NCI-H774 (cell line): ENCODE results near the gene COX20.

ENCODE experiments used
- DNase-seq: peaks from one replicate; lab custom pipeline; 2025; lab: John Stamatoyannopoulos, UW

COX20 gene

DNA sequence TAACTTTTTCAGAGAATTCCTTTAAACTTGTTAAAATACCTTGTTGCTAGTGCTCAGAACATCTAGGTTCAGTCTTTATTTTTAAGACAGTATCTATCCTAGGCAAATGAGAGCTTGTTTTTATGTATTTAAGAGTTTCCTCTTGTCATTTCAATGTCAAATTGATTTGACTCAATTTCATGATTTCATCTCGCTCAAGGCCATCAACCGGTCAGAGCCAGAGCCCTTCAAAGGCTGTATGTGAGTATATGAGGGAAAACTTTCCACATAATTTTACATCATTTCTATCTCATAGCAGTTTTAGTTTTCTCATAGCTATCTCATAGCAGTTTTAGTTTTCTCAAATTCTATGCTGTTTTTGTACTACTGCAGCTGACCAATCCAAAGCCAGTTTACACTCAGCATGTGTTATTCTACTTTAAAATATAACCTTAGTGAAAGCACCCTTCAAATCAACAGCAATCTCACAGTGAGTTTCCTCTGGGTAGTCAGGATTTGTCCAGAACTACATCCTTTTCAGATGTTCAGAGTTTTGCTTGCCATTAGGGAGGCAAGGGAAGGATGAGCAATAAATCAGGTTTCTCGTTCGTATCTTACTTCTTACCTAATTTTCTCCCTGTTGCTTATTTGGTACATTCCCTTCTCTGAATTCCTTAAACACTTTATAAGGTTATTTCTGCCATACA, 16.2 kb downstream of the COX20 start:
- no peak for DNase-seq

DNA sequence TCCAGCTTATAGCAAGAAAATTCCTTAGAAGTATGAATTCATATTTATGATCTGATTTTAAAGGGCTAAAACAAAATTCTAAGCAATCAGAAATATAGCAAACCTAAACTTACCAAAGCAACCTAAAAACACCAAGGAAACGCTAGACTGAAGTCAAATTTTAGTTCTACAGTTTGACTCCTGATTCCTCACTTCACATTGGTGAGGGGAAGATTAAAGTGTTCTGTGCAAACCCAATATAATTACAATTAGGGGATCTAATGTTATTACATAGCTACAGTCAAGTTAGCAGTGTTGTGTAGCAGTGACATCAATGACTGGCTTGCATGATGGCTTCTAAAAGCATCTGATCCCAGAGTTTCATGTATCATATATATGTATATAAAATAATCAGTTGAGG, 17.2 kb downstream of the COX20 start:
- no peak for DNase-seq

DNA sequence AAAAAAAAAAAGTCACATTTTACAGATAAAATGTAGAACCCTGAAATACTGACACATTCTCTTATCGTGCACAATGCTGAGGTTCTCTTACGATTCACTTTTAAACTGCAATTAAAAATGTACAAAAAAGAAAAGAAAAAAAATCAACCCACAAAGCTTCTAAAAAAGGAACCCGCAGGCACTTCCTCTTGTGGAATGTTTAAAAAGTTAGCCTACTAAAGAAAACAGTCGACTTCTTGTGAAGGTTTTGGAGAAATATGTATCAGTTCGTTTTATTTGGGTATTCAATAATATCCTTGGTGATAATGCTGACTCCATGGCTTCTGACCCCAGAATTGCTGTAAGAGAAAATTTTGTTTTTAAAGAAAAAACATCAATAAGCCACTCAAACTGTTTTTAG, 18.7 kb downstream of the COX20 start:
- no peak for DNase-seq

DNA sequence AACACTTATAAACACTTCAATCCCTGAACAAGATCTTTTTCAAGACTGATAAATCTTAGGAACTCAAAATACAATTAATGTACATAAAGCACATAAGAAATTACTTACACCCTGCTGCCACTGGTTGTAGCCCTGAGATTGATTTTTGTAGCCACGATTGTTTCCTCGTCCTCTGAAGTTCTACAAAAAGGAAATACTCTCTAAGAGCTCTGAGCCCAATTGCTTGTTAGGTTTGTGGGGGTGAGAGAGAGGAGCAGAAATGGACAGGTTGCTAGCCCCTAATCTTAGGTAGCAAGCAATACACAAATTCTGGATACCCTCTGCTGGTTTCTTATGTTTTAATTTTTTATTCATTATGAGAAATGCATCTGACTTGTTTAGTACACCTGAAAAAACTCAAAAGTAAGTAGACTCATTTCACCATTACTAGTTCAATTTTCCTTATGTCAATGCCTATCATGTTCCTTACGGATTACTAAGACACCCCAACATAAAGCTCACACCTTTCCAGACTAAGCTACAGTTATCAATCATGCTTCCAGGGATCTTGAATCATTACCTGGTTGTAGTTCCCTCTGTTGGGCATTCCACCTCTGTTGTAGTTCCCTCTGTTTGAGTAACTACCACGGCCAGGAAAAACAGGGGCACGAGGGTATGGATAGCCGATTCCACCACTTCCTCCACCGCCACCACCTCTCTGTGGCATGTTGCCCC, 19.6 kb downstream of the COX20 start:
- DNase-seq = no peak

DNA sequence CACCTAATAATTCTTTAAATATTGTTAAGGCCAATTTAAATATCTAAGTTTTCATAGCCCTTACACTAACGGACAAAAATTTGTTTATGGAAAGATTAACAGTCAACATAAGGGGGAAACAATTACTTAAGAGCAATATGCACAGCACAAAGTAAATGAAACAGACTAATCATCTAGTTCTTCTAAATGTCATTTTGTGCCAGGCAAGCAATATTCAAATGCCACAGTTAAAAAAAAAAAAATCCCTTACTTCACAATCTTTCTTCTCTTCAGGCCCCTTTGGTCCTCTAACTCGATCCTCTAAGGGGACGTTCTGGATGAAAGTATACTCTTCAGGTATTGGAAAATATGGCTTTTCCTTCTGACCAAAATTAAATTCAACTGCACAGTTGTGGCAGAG, 22.3 kb downstream of the COX20 start:
- no peak for DNase-seq

DNA sequence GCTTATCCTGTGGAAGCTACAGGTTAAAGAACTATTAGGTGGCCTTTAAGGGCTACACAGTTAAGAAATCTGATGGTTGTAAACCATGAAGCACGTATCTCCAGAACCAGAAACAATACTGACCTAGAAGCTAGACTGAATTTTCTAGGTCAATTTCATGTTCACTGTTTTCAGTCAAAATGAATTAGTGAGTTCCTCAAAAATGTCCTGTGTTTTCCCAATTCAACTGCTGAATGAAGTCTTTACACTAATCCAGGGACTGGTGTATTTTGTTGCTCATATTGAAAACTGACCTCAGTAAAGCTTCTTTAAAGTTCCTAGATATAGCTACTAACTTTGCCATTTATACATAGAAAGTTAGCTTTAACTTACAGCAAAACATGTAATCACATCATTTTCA, 22.9 kb downstream of the COX20 start:
- no peak for DNase-seq

DNA sequence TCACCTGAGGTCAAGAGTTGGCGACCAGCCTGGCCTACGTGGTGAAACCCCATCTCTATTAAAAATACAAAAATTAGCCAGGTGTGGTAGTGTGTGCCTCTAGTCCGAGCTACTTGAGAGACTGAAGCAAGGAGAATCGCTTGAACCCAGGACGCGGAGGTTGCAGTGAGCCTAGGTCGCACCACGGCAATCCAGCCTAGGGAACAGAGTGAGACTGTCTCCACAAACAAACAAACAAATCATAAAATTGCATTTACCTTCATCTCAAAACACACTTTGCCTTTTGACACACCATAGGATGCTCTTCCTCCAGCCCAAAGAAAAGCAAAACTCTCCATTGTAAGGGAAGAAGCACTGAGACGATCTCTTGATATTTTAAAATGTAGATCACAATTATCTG, 24.6 kb downstream of the COX20 start:
- DNase-seq = no peak

DNA sequence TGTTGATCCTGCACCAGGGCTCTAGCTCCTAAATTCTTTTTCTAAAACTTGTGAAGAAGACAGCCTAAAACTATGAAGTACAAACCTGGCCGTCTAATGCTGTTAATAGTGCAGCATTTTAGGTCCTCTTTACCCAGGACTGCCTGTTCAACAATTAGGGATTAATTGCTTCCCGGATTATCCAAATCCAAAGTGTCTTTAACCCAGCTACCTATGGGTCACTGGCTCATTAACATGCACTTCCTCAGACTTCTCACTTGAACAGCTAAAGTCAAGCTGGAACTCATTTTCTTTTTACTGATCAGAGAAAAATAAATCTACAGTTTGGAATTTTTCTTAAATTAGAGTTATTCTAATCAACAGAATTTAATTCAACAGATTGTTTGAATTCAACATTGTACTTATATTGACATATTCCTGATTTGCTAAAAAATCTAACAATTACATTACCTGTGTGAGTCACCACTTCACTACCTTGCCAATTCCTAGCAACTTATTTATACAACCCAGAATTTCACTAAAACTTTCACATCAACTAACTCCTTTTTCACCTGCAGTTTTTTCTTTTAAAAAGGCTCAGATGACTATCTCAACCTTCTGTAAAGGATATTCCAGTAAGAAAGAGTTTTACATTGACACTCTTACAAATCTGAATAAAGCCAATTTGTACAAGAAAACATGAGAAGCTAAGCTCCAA, 25.6 kb downstream of the COX20 start:
- no peak for DNase-seq

DNA sequence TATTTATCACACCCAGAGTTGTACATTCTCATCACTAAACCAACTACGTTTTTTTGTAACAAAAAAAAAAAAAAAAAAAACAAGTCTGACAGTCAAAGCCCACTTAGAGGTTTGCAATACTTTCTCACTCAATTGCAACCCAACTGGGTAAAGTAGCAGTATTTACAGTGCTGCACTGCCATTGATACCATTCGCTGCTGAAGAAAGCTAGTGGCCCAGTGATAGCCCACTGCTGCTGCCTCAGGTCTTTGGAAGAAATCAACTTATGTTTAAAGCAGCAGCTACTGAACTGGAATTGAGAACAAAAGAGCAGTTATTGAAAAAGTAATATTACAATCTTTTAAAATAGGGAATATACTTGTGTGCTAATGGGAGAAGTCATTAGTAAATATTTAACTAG, 26.2 kb downstream of the COX20 start:
- no peak for DNase-seq

DNA sequence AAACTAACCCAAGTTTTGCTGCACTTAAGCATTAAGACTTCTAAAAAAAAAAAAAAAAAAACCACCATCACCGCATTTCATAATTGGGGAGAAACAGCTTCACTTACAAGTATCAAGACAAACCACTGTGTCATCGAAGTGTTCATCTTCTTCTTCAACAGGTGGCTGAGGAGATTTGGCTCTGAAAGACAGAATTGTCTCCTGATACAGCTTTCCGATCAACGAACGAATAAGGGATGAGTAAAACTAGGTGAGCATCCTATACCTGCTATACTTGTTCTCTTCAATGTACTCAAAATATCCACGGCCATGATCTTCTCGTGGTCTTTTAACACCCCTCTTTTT, 26.9 kb downstream of the COX20 start:
- no peak for DNase-seq

DNA sequence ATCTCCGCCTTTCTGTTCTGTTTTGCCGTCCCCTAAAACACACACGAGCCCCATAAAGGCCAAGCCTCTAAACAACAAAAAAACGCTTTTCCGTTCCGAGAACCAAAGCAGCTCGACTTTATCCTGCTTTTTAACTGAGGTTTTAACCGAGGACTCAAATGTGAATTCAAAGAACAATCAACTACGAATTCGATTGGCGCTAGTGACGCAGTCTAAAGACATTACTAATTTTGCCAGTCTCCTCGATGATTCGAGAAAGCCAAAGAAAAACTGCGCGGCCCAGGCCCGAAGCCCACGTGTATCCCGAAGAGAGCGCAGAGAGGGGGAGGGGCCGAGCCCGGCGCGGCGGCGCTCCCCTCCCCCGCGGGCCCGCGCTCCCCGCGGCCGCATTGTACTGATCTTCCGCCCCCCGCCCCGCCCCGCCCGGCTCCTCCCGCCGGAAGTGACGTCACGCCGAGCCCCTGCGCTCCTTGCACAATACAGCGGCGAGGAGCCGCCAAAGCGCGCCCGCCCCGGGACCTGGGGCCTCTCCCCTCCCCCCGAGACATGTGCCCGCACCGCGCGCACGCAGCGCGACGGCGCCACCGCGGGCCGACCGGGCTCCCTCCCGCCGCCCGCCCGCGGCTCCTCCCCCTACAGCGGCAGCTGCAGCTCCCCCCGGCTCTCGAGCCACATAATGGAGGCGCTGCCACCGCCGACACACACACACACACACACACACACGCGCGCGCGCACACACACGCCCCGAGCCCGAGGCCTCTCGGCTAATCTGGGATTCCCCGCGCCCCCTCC, 27.4 kb downstream of the COX20 start:
- DNase-seq = peak; percentile 96

DNA sequence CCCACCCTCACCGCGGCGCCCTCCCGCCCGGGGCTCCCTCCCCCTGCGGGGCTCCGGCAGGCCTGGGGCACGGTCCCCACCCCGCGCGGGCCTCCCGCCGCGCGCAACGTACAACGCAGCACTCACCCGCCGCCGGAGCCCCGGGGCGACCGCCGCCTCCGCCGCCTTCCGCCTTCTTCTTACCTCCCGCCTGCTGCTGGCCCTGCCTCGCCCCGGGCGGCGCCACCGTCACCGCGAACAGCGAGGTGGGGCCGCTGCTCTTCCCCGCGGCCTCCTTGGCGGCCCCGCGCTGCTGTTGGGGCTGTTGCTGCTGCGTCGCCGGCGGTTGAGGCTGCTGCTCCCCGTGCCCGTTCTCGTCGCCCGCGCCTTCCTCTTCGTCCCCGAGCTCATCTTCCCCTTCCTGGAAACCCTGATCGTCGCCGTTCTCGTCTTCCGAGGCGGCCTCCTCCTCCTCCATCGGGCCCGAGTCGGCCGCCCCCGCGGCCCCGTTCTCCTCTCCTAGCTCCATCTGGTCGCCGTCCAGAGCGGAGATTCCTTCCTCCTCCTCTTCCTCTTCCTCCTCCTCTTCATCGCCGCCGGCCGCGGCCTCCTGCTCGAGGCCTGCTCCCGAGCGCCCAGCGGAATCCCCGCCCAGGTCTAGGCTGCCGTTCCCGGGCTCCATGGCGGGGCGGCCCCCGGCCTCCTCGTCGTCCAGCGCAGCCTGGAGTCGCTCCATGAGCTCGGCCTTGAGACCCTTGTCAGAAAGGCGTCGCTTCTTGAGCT, 28.2 kb downstream of the COX20 start:
- peak; percentile 61 for DNase-seq

DNA sequence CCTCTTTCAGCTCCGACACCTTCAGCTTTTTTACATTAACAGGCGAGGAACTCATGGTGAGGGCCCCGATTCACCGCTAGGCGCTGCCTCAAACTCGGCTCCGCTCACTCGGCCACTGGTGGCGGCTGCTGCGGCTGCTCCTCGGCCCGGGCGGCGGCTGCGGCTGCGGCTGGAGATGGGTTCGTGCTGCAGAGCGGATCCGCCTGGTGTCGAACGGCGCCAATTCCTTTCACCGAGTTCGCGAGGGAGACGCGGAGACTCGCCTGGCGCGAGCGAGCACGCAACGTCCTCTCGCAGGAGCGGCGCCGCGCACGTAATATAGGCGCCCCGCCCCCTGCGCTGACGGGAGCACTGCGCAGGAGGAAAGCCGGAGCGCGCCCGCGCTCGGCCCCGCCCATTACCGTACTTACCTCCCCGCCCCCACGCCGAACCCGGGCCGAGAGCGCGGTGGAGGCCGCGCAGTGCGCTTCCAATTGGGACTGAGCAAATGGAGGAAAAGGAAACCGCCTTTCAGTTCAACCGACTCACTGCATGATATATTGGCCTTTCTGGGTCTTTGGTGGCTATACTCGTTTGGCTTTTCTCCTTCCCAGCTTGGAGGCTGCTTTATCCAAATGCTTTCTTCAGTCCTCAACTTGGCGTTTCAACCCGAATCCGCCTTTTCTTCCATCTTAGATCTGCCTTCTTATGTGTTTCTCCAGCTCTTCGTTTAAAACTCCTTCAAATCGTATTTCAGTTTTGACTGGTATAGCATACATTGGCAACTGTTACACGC, 29.0 kb downstream of the COX20 start, which contains the start of gene HNRNPU:
HNRNPU (minus strand) TSS at position 291 of the 775 bp plus-strand sequence; CDS start at position 55, 236 bp downstream.
- DNase-seq = peak; percentile 98

DNA sequence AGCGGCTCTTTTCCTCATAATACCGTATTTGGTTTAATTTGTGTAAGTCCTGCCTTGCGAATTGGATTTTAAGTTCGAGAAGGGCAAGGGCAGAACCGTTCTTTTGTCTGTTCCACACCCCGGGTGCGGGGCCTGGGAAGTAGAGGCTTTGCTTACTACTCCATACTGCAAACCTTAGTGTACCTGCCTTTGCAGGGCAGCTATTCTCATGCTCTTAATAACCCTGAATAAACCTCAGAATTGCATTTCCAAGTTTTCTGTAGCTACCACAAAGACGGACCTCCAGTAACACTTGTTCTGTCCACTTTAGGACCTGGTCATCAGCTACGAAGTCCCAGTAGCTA, 29.5 kb downstream of the COX20 start:
- DNase-seq = no peak

DNA sequence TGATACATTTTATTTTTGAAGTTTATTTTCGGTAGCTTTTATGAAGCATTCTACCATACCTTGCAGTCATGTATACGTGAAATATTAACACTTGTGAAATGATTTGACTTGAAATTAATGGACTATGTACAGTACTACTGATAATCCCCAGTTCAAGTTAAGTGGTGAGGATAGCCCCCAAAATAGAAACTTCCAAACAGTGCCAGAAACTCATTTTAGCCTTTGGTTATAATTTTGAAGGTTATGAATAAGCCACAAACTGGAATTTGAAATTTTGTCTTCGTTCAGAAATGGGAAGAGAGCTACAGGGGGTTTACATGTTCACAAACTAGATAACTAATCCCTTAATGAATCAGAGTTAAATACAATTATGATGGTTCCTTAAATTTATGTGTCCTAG, 30.4 kb downstream of the COX20 start:
- no peak for DNase-seq

DNA sequence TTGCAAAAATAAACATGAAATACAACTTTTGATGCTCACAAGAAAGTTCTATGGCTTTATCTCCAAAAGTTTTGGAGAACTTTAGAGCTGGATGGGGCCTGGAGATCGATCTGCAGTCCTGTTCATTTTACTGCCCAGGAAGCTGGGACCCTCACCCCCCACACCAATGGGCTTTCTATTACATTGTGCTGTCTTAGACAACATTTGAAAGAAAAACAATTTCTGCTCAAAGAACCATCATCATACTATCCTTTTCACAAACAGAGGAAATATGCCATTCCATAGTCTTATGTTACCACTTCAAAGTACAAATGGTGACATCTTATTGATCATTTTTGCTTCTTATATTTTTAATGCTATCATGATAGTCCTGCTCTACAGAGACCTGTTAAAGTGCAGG, 30.9 kb downstream of the COX20 start:
- no peak for DNase-seq

DNA sequence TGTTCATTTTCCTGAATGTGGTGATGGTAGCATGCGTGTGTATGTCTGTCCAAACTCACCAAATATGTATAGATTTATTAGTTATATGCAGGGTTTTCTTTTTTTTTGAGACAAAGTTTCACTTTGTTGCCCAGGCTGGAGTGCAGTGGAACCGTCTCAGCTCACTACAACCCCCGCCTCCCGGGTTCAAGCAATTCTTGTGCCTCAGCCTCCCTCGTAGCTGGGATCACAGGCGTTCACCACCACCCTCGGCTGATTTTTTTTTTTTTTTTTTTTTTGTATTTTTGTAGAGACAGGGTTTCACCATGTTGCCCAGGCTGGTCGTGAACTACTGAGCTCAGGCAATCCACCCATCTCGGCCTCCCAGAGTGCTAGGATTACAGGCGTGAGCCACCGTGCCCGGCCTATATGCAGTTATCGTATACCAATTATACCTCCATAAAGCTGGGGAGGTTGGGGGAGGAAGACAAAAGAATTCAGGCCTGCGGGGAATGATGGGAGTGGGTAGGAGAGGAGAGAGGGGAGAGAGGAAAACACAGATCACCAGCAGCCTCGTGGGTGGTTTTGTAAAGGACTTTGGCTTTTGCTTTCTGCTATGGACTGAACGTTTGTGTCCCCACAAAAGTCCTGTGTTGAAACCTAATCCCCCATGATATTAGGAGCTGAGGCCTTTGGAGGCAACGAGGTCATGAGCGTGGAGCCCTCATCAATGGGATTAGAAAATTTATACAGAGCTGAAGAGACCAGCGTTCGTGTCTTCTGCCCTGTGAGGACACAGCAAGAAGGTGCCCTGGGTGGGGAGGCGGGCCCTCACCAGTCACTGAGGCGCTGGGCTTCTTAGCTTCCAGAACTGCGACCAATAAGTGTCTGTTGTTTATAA, 33.3 kb downstream of the COX20 start:
- DNase-seq = no peak

DNA sequence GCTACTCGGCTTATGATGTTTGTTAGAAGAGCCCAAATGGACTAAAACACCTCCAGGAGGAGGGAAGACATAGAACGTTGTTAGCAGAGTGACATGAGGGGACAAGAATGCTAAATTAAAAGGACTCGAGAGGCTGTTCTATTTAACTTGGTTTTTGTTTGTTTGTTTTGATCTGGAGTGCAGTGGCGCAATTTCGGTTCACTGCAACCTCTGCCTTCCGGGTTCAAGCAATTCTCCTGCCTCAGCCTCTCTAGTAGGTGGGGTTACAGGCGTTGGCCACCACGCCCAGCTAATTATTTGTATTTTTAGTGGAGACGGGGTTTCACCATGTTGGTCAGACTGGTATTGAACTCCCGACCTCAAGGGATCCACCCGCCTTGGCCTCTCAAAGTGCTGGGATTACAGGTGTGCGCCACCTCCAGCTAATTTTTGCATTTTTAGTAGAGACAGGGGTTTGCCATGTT, 33.9 kb downstream of the COX20 start:
- DNase-seq = no peak

DNA sequence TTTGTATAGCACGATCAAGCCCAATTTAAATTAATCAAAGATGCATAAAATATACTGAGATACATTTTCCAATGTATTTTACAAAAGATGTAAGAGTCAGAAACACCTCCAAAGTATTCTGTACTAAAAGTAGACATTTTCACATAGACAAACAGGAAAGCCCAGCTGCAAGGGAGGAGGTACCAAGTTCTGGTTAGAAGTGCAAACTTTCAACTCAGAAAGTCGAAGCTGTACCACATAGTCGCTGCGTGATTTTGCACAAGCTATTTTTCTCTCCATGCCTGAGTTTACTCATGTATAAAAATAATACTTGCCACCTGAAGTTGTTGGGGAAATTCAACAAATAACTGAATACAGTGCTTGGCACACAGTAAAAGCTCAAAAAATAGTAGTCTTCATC, 34.5 kb downstream of the COX20 start:
- no peak for DNase-seq
